GM12865 (cell line): ENCODE measurements around the gene RNFT2.
A peak's percentile ranks its signal among the peaks of the same experiment; 100 is the strongest.

Experiments
- DNase-seq: peaks from one replicate; pipeline ENCODE4 v3.0.0; 2010; ENCODE audit warnings: low read depth
- H3K4me3 ChIP-seq: 2 replicates; pipeline ENCODE4 v1.5.1; 2011; ENCODE audit warnings: mild to moderate bottlenecking, low read depth, low read length, control low read depth
- TF ChIP-seq, protein P1 (sequence below): IDR thresholded peaks from 2 replicates; pipeline ENCODE4 v1.5.1; 2011; ENCODE audit warnings: low read length, control low read depth, low read depth, inconsistent platforms; ENCODE audit not compliant: insufficient read depth; ENCODE audit errors: missing control alignments

The RNFT2 gene

DNA sequence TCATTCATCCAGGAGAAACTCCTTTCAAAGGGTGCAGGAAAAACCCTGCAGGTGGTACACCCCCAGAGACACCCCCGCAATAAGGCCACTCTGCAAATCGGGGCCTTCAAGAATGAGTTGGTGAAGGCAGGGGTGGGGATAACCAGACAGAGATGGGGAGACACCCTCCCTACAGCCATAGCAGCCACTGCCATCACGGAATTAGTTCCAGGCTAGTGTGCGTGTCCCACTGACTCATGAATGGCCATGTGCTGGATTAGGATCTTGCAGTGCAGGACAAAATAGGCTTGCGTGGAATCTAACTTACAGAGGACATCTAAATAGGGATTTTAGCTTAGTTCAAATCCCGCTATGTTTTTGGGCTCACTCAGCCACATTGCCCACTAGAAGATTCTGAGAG, 38.0 kb upstream of the RNFT2 start:
- TF ChIP-seq, protein P1, sequence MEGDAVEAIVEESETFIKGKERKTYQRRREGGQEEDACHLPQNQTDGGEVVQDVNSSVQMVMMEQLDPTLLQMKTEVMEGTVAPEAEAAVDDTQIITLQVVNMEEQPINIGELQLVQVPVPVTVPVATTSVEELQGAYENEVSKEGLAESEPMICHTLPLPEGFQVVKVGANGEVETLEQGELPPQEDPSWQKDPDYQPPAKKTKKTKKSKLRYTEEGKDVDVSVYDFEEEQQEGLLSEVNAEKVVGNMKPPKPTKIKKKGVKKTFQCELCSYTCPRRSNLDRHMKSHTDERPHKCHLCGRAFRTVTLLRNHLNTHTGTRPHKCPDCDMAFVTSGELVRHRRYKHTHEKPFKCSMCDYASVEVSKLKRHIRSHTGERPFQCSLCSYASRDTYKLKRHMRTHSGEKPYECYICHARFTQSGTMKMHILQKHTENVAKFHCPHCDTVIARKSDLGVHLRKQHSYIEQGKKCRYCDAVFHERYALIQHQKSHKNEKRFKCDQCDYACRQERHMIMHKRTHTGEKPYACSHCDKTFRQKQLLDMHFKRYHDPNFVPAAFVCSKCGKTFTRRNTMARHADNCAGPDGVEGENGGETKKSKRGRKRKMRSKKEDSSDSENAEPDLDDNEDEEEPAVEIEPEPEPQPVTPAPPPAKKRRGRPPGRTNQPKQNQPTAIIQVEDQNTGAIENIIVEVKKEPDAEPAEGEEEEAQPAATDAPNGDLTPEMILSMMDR, result no peak

DNA sequence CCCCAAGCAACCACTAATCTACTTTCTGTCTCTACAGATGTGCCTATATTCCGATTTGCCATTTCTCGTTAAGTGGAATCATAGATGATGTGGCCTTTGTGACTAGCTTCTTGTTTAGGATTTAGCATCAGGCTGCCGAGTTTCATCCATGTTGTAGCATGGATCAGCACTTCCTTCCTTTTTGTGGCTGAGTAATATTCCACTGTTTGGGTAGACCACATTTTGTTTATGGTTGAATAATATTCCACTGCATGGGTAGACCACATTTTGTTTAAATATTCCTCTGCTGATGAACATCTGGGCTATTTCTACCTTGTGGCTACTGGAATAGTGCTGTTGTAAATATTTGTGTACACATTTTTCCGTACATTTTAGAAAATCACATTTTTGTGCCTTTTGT, 36.7 kb upstream of the RNFT2 start:
- no peak for DNase-seq
- TF ChIP-seq, protein P1, result no peak
- no peak overlapping the region for H3K4me3 ChIP-seq

More for the DNA sequence above, 38.0 kb upstream of the RNFT2 start:
- no peak overlapping the region for H3K4me3 ChIP-seq
- no peak for DNase-seq

DNA sequence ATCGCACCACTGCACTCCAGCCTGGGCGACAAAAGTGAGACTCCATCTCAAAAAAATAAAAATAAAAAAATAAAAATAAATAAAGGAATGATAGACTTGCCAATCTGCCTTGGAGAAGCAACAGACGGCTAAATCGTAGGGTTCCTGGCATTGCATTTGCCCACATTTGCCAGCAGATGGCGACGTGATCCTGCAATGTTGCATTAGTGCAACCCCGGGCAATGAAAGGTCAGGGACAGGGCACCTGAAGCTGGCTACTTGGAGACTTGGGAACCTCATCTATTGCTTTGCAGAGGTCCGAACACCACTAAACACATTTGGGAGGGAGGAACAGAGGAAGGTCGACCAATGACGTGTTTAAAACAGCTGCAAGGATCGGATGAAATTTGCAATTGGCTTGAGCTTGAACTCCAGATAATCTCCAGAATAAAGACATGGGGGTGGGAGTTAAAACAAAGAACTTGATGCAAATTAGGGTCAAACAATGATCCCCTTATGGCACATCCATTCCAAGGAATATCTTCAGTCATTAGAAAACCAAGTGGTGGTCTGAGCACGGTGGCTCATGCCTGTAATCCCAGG, 34.8 kb upstream of the RNFT2 start:
- TF ChIP-seq, protein P1, result peak; percentile 86
- peak; percentile 72 for DNase-seq
- no peak overlapping the region for H3K4me3 ChIP-seq

DNA sequence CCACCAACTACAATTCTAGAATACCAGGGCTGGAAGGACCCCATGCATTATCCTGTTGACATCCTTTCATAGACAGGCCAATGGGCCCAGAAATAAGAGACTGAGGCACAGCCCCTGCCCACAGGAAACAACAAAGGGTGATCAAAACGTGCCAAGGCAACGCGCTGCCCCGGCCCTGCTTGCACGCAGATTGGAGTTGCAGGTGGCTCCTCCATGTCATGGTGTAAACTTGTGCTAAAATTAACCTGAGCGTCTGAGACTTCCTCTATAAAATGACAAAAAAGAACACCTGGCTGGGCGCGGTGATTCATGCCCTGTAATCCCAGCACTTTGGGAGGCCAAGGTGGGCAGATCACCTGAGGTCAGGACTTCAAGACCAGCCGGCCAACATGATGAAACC, 30.4 kb upstream of the RNFT2 start:
- TF ChIP-seq, protein P1, result no peak
- H3K4me3 ChIP-seq, result no peak overlapping the region
- no peak for DNase-seq

DNA sequence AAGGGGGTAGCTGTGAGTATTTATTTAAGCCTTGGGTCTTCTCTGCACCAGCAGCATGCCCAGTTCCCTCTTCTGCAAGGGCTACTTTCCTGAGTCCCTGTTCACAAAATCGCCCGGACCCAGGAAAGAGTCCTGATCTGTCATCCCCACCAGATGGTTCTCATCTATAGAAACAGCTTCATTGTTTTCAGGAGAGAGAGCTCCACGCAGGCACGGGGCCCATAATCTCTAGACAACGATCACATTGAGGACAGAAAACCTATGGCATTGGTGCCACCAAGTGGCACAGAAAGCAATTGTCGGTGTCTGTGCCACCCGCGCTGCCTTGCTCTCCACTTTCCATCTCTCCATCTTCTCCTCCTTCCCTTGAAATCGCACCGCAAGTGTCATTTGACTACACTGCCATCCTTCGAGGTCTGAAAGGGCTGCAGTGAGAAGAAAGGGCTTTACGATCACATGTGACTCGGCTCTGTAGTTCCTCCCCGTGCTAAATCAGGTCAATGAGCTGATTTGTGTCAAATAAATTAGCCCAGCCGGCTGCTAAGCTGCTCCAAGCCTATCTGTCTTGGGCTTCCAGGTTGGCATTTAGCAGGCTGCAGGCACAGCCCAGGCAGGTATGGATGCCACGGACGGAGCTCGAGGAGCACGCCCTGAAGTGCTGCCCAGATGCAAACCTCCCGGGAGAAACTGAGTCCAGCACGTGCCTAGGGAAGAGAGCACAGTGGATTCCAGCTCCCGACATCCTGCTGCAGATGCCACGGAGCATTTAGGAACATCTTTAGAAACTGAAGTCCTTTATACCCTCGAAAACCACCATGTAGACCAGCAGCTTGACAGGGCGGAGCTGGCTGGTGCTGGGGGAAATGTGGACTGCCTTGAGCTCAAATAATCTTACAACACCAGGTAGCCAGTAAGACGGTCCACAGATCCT, 29.0 kb upstream of the RNFT2 start:
- no peak overlapping the region for H3K4me3 ChIP-seq
- peak; percentile 43 for DNase-seq
- TF ChIP-seq, protein P1, result peak; percentile 62

DNA sequence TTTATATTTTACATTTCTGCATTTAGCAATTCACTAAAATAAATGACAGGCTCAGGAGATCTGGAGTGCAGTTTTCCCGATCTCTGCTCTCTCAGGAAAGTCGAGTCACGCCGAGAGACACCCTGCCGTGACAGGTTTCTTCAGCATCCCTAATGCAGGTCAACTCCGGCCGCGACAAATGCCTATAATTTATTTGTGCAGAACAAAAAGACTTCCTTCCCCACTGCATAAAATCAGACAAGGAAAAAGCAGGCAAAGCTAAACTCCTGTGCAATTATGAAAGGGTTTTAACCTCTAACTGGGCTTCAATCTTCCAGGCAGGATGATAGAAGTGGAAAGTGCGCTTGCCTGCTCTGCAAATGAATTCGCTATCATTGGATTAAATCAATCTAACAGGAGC, 28.3 kb upstream of the RNFT2 start:
- TF ChIP-seq, protein P1, result no peak
- no peak overlapping the region for H3K4me3 ChIP-seq
- DNase-seq, result no peak
